GM12864 (cell line): Measurements from ENCODE around the gene STPG1.

Source experiments
- DNase-seq: peaks from one replicate; pipeline ENCODE4 v3.0.0-alpha.2; 2011; ENCODE audit warnings: low read depth
- H3K4me3 ChIP-seq: 2 replicates; pipeline ENCODE4 v1.5.1; 2011; ENCODE audit warnings: mild to moderate bottlenecking, low read depth, low read length, control low read depth
- CTCF ChIP-seq: IDR thresholded peaks from 2 replicates; pipeline ENCODE4 v1.5.1; 2011; ENCODE audit warnings: low read depth, mild to moderate bottlenecking, moderate library complexity, low read length, control low read depth, inconsistent platforms; ENCODE audit errors: missing control alignments

STPG1 gene

GRCh38 chr1:24388331-24388885 lies 25.2 kb downstream of the STPG1 start:
- TF ChIP-seq CTCF: no peak
- no peak for DNase-seq
- no peak overlapping the region for H3K4me3 ChIP-seq

GRCh38 chr1:24387636-24388175 lies 25.9 kb downstream of the STPG1 start:
- H3K4me3 ChIP-seq: no peak overlapping the region
- no peak for DNase-seq
- TF ChIP-seq CTCF: no peak

DNA sequence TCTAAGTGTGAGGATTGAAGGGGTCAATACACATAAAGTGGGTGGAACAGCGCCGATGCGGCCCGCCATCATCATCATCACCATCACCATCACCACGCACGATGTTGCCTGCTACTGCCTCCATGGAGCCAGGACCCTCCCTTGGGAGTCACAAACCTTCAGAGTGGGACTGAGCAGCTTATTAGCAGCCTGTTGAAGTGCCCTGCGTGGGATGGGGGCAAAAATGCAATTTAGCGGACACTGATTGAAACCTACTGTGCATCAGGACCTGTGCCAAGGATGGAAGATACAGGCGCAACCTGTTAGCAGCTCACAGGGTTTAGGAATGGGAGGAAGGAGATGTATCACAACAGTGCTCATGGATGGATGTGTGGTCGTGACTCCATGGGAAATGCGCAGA lies 26.7 kb downstream of the STPG1 start:
- no peak overlapping the region for H3K4me3 ChIP-seq
- no peak for TF ChIP-seq CTCF
- no peak for DNase-seq

- no peak overlapping the region for H3K4me3 ChIP-seq
- no peak for DNase-seq
- no peak for TF ChIP-seq CTCF
These were observed 27.3 kb downstream of the STPG1 start for GRCh38 chr1:24386241-24386640.

- no peak overlapping the region for H3K4me3 ChIP-seq
- no peak for DNase-seq
- peak; percentile 77 for TF ChIP-seq CTCF
These were observed 28.2 kb downstream of the STPG1 start for GRCh38 chr1:24385160-24385940.

DNA sequence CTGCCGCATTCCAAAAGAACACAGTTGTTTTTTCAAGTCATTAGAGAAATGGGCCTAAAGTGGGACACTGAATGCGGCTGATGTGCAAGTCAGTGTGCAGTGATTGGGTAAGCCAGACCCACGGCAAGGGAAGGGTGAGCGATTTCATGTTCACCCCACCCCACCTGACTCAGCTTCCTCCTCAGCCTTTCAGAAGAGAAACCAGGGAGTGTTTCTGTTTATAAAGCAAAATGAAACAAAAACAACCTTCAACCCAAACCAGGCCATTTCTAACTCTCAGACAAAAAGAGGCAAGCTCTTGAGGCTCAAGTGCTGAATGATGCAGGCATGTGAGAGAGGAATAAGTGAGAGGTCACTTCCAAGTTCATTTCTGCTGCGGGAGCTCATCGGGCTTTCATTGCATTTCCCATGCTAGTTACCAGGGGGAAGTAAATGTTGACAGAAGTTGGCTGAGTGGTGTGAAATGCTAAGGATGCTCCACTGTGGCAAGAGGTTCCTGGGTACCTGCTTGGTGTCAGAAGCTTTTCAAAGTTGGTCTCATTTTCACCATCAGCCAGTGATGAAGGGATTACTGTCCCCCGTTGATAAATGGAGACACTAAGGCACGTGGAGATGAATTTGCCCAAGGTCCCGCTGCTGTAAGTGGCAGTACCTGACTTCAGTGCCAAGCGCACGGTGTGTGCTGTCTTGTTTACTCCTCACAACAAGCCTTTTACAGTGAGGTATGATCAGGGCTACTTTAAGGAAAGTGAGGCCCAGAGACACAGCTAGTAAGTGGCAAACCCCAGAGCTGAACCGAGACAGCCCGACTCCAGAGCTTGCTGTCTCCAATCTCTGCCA lies 29.1 kb downstream of the STPG1 start:
- no peak overlapping the region for H3K4me3 ChIP-seq
- TF ChIP-seq CTCF: no peak
- DNase-seq: peak; percentile 62
